Vagina (tissue), 2 donors: ENCODE data around the gene MYADM. TPM values are rescaled to one million over a fixed set of nuclear protein-coding genes. Genes with fewer than 3 reads are reported as not detected.

Experiments
- DNase-seq, 2 donors: peaks; one replicate each; pipeline ENCODE4 v3.0.0-alpha.2; 2017; ENCODE audit errors: extremely low spot score in 2 of 2
- H3K27ac ChIP-seq: fragments of 200-600 bp; sonication (generic); one replicate; pipeline ENCODE4 v1.5.1; 2019
- H3K27me3 ChIP-seq: fragments of 200-600 bp; sonication (generic); one replicate; pipeline ENCODE4 v1.5.1; 2019
- H3K36me3 ChIP-seq, 2 donors: fragments of 200-600 bp; sonication (generic); one replicate each; pipeline ENCODE4 v1.5.1; 2017 to 2019
- H3K4me1 ChIP-seq: fragments of 200-600 bp; sonication (generic); one replicate; pipeline ENCODE4 v1.5.1; 2019
- H3K4me3 ChIP-seq, 2 donors: fragments of 200-600 bp; sonication (generic); 1 replicate in 1 of 2; 2 replicates in 1 of 2; pipeline ENCODE4 v1.5.1; 2016 to 2019
- H3K9me3 ChIP-seq: fragments of 200-600 bp; sonication (generic); one replicate; pipeline ENCODE4 v1.5.1; 2019
- POLR2A ChIP-seq, 2 donors: fragments of 450-650 bp; IDR thresholded peaks; one replicate each; pipeline ENCODE4 v1.6.1; 2017; ENCODE audit warnings: antibody characterized with exemption in 2 of 2, mild to moderate bottlenecking in 2 of 2, moderate library complexity in 2 of 2
- POLR2AphosphoS5 ChIP-seq, 2 donors: sonication (generic); formaldehyde crosslinking; IDR thresholded peaks; one replicate each; pipeline ENCODE4 v1.9.0; 2017; ENCODE audit warnings: antibody characterized with exemption in 2 of 2, mild to moderate bottlenecking in 2 of 2, low read depth in 1 of 2; ENCODE audit not compliant: insufficient read depth in 1 of 2
- intact Hi-C: fragments of 100-400 bp; cut with DNase I; formaldehyde crosslinking; loops from one replicate; pipeline ENCODE4 v1.15.1; 2023
- total RNA-seq: library from RNA; depleted of rRNA; stranded (reverse); fragments of >200 nt; gene quantifications from one replicate; pipeline ENCODE4 v1.2.3, GENCODE V29; 2016
- TF ChIP-seq, protein P1 (sequence below), 3 experiments: fragments of 450-650 bp in 2 of 3; fragments of 200-600 bp in 1 of 3; sonication (generic) in 1 of 3; IDR thresholded peaks; one replicate each; pipeline ENCODE4 v1.5.1; 2017 to 2019; ENCODE audit warnings: antibody characterized with exemption in 3 of 3, mild to moderate bottlenecking in 2 of 3, moderate library complexity in 2 of 3

Gene MYADM
- total RNA-seq, 1 donor from 2014 or later: 68.3 TPM

DNA sequence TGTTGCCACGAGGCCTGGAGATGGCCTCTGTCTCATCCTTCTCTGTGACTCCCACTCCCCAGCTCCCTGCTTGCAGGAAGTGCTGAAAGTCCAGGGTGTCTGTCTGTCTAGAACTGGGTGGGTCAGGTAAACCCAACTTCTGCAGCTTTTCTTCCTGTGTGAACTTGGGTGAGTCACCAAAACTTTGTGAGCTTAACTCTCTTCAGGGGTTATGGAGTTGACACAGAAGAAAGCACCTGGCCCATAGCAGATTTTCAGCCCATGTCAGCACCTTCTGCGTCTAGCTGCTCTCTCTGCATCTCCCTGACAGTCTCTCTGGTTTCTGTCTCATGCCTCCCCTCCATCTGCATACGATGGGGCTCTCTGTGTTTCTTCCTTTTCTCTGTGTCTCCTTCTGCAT lies 37.2 kb downstream of the MYADM start:
- H3K4me1 ChIP-seq: peaks cover 24% of the 10 kb centered on the region
- H3K4me3 ChIP-seq: no peak overlapping the region
- peaks cover 29% of the 10 kb centered on the region for H3K27me3 ChIP-seq
- intact Hi-C loops: no loop called here
- H3K36me3 ChIP-seq: no peaks in the 10 kb centered on the region
- TF ChIP-seq POLR2A (IDR thresholded peaks at IDR 0.05) (no peak), POLR2AphosphoS5 (IDR thresholded peaks at IDR 0.05; ENCODE audit: insufficient read depth in 1 of 2, low read depth in 1 of 2) (no peak)
- TF ChIP-seq, protein P1, sequence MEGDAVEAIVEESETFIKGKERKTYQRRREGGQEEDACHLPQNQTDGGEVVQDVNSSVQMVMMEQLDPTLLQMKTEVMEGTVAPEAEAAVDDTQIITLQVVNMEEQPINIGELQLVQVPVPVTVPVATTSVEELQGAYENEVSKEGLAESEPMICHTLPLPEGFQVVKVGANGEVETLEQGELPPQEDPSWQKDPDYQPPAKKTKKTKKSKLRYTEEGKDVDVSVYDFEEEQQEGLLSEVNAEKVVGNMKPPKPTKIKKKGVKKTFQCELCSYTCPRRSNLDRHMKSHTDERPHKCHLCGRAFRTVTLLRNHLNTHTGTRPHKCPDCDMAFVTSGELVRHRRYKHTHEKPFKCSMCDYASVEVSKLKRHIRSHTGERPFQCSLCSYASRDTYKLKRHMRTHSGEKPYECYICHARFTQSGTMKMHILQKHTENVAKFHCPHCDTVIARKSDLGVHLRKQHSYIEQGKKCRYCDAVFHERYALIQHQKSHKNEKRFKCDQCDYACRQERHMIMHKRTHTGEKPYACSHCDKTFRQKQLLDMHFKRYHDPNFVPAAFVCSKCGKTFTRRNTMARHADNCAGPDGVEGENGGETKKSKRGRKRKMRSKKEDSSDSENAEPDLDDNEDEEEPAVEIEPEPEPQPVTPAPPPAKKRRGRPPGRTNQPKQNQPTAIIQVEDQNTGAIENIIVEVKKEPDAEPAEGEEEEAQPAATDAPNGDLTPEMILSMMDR (IDR thresholded peaks at IDR 0.05): no peak
- no peak overlapping the region for H3K27ac ChIP-seq
- H3K9me3 ChIP-seq: no peaks in the 10 kb centered on the region
- DNase-seq: no peak

DNA sequence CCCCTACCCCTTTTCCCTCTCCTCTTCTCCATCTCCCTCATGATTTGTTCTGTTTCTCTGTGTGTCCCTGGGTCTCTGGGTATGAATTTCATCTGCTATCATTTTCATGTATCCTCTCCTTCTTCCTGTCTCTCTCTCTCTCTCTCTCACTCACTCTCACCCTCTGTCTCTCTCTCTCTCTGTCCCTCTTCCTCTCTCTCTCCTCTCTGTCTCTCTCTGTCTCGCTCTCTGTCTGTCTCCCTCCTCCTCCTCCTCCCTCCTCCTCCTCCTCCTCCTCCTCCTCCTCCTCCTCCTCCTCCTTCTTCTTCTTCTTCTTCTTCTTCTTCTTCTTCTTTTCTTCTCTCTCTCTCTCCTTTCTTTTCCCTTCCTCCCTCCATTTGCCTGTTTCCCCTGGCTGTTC lies 38.1 kb downstream of the MYADM start:
- TF ChIP-seq POLR2AphosphoS5 (IDR thresholded peaks at IDR 0.05; ENCODE audit: insufficient read depth in 1 of 2, low read depth in 1 of 2): no peak
- no peak for TF ChIP-seq POLR2A (IDR thresholded peaks at IDR 0.05)
- intact Hi-C loops: no loop called here
- Histone ChIP-seq H3K4me3 (no peak overlapping the region), H3K9me3 (no peaks in the 10 kb centered on the region), H3K27me3 (peaks cover 34% of the 10 kb centered on the region), H3K27ac (no peak overlapping the region), H3K4me1 (peaks cover 24% of the 10 kb centered on the region), H3K36me3 (no peaks in the 10 kb centered on the region)
- DNase-seq: no peak

DNA sequence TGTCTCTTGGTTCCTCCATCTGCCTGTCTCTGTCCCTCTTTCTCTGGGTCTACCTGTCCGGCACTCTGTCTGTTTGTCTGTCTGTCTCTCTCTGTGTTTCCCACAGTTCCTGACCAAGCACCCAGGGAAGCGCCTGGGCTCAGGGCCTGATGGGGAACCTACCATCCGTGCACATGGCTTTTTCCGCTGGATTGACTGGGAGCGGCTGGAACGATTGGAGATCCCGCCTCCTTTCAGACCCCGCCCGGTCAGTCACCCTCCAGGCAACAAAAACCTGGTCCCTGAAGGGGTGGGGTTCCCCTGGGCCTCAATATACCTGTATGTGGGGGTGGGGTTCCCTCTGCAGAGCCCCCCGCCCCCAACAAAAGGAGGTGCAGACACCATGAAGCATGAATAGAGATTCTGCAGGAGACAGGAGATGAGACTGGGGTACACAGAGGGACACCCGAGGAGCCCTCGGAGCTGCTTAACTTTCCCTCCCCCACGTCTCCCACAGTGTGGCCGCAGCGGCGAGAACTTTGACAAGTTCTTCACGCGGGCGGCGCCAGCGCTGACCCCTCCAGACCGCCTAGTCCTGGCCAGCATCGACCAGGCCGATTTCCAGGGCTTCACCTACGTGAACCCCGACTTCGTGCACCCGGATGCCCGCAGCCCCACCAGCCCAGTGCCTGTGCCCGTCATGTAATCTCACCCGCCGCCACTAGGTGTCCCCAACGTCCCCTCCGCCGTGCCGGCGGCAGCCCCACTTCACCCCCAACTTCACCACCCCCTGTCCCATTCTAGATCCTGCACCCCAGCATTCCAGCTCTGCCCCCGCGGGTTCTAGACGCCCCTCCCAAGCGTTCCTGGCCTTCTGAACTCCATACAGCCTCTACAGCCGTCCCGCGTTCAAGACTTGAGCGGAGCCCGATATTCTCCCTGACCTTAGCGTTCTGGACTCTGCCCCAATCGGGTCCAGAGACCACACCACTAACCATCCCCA lies 38.8 kb downstream of the MYADM start:
- Histone ChIP-seq H3K4me3 (no peak overlapping the region), H3K9me3 (no peaks in the 10 kb centered on the region), H3K27ac (no peak overlapping the region), H3K27me3 (peaks cover 34% of the 10 kb centered on the region), H3K36me3 (no peaks in the 10 kb centered on the region), H3K4me1 (peaks cover 24% of the 10 kb centered on the region)
- TF ChIP-seq, protein P1 (IDR thresholded peaks at IDR 0.05): peak; percentile 19 to 66 (median 38)
- no peak for TF ChIP-seq POLR2A (IDR thresholded peaks at IDR 0.05)
- intact Hi-C loops: no loop called here
- no peak for DNase-seq

- TF ChIP-seq POLR2AphosphoS5 (IDR thresholded peaks at IDR 0.05; ENCODE audit: insufficient read depth in 1 of 2, low read depth in 1 of 2) (no peak), POLR2A (IDR thresholded peaks at IDR 0.05) (no peak)
- TF ChIP-seq, protein P1 (IDR thresholded peaks at IDR 0.05): no peak
- intact Hi-C loops: no loop called here
- H3K27me3 ChIP-seq: peaks cover 34% of the 10 kb centered on the region
Measured at GRCh38 chr19:53907193-53907581, 39.5 kb downstream of the MYADM start.

DNA sequence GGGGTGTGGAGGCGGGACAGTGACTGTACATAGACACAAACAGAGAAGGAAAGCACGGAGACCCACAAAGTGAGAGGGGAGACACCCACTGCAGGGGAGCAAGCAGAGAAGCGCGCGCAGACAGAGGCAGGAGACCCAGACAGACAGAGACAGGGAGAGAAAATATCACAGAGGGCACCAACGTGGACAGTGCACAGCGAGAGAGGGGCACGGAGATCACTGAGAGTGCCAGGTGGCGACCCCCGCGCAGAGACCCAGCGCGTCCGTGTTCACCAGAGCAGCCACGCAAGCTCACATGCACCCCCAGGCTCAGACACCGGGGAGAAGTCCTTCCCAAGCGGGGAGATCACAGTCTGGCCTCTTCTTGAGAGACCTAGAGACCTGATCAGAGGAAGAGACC lies 40.0 kb downstream of the MYADM start:
- Histone ChIP-seq H3K27me3 (peaks cover 34% of the 10 kb centered on the region), H3K27ac (no peak overlapping the region), H3K9me3 (no peaks in the 10 kb centered on the region), H3K36me3 (no peaks in the 10 kb centered on the region), H3K4me1 (peaks cover 24% of the 10 kb centered on the region), H3K4me3 (no peak overlapping the region)
- no peak for DNase-seq
- intact Hi-C loops: no loop called here
- TF ChIP-seq, protein P1 (IDR thresholded peaks at IDR 0.05): no peak
- TF ChIP-seq POLR2A (IDR thresholded peaks at IDR 0.05) (no peak), POLR2AphosphoS5 (IDR thresholded peaks at IDR 0.05; ENCODE audit: insufficient read depth in 1 of 2, low read depth in 1 of 2) (no peak)

More at GRCh38 chr19:53907193-53907581, 39.5 kb downstream of the MYADM start:
- Histone ChIP-seq H3K27ac (no peak overlapping the region), H3K4me3 (no peak overlapping the region), H3K36me3 (no peaks in the 10 kb centered on the region), H3K4me1 (peaks cover 24% of the 10 kb centered on the region), H3K9me3 (no peaks in the 10 kb centered on the region)
- DNase-seq: no peak
